Psoas muscle (tissue), 8 donors: Measurements from ENCODE around the gene TMEM185B. TPM values are rescaled to one million over a fixed set of nuclear protein-coding genes. Genes with fewer than 3 reads are reported as not detected.

ENCODE experiments used
- ATAC-seq, 4 donors: fragments of 200-7000 bp; cut with Tn5 transposase; one replicate each; pipeline ENCODE4 v1.9.1; 2020; ENCODE audit warnings: moderate library complexity in 3 of 4, mild to moderate bottlenecking in 2 of 4
- DNase-seq, 2 donors: peaks; one replicate each; pipeline ENCODE4 v3.0.0-alpha.2; 2020
- H3K27ac ChIP-seq: fragments of 200-600 bp; one replicate; pipeline ENCODE4 v1.8.0; 2022
- H3K27me3 ChIP-seq, 3 donors: fragments of 200-600 bp in 1 of 3; one replicate each; pipeline versions ENCODE4 v1.6.1 to v1.8.0; 2013 to 2022; ENCODE audit warnings: low read length in 2 of 3, mild to moderate bottlenecking in 2 of 3, moderate library complexity in 1 of 3; ENCODE audit not compliant: insufficient read depth in 3 of 3
- H3K36me3 ChIP-seq, 2 donors: fragments of 200-600 bp in 1 of 2; one replicate each; pipeline versions ENCODE4 v1.6.1 to v1.8.0; 2013 to 2022; ENCODE audit warnings: low read depth in 1 of 2, mild to moderate bottlenecking in 1 of 2, moderate library complexity in 1 of 2; ENCODE audit not compliant: insufficient read depth in 1 of 2
- H3K4me1 ChIP-seq: fragments of 200-600 bp; one replicate; pipeline ENCODE4 v1.8.0; 2022
- H3K4me3 ChIP-seq: fragments of 200-600 bp; one replicate; pipeline ENCODE4 v1.8.0; 2022; ENCODE audit warnings: mild to moderate bottlenecking
- H3K9me3 ChIP-seq: fragments of 200-600 bp; one replicate; pipeline ENCODE4 v1.8.0; 2022
- CTCF ChIP-seq: fragments of 200-600 bp; IDR thresholded peaks from one replicate; pipeline ENCODE4 v1.8.0; 2022; ENCODE audit warnings: antibody characterized with exemption
- WGBS, 3 donors: extraction: QIAGEN DNeasy Blood & Tissue Kit; methylation state at CpG; one replicate each; pipeline versions ENCODE4 v1.1.6 to v1.1.7; 2013; 5-methylcytosine and 5-hydroxymethylcytosine counted together
- intact Hi-C, 2 donors: fragments of 100-400 bp; cut with DNase I; formaldehyde crosslinking; loops; one replicate each; pipeline versions ENCODE4 v1.11.0 to v1.14.2; 2022
- polyA plus RNA-seq, 3 donors: library from polyadenylated mRNA; stranded (reverse); fragments of 200-250 nt; gene quantifications; one replicate each; pipeline ENCODE4 v1.2.3, GENCODE V29; 2013
- total RNA-seq, 4 donors: library from RNA; stranded (reverse); fragmentation: NEBNext Ultra II Directional in 2 of 4; extraction: Animal tissue kit (Norgen Biotek cat#: 25700) in 2 of 4; gene quantifications; one replicate each; pipeline versions ENCODE4 v1.2.1 to v1.2.4, GENCODE V29; 2021 to 2023
- donor health status: healthy with polysubstance abuse.
- donor health status: DM: no; HTN: no; CAD: no; lungs with moderate emphysema.
- donor health status: Bipolar disorder and iron deficiency.
- donor health status: healthy.
- donor health status: DM: yes; HTN: yes; CAD: no.
- donor health status: DM: no; HTN: no; CAD: no.
- donor health status: DM: no; HTN: no; CAD: no.
- donor health status: DM: yes; HTN: yes; CAD: no.

Gene TMEM185B
- total and polyA plus RNA-seq, 7 donors = 10.4 to 28.1 (median 15.3) TPM

- ATAC-seq (no peak), DNase-seq (no peak)
These were observed 5.3 kb upstream of the TMEM185B start for GRCh38 chr2:120228503-120228902.

GRCh38 chr2:120227111-120227991 is 4.2 kb upstream of the TMEM185B start:
- Histone ChIP-seq H3K27ac (no peak overlapping the region), H3K27me3 (no peaks in the 10 kb centered on the region), H3K36me3 (no peaks in the 10 kb centered on the region), H3K4me3 (no peak overlapping the region), H3K9me3 (no peaks in the 10 kb centered on the region), H3K4me1 (peaks cover 15% of the 10 kb centered on the region)
- 78 to 81% (median 80%) methylated on average over 16 of the region's 16 CpGs for WGBS, 3 donors
- no peak for ATAC-seq
- intact Hi-C loops = no loop called here
- no peak for DNase-seq
- TF ChIP-seq CTCF = no peak

More at GRCh38 chr2:120228503-120228902, 5.3 kb upstream of the TMEM185B start:
- no peak overlapping the region for H3K27ac ChIP-seq
- H3K4me3 ChIP-seq = no peak overlapping the region
- H3K27me3 ChIP-seq = no peaks in the 10 kb centered on the region
- WGBS, 3 donors = 58 to 77% (median 63%) methylated on average over 5 of the region's 5 CpGs
- peaks cover 23% of the 10 kb centered on the region for H3K4me1 ChIP-seq
- no peak for TF ChIP-seq CTCF
- intact Hi-C loops = no loop called here
- H3K9me3 ChIP-seq = no peaks in the 10 kb centered on the region
- no peaks in the 10 kb centered on the region for H3K36me3 ChIP-seq

GRCh38 chr2:120226316-120226715 is 3.1 kb upstream of the TMEM185B start:
- no peak for ATAC-seq
- intact Hi-C loops = no loop called here
- no peak overlapping the region for H3K27ac ChIP-seq
- H3K27me3 ChIP-seq = no peaks in the 10 kb centered on the region
- 85 to 91% (median 88%) methylated on average over 9 of the region's 9 CpGs for WGBS, 3 donors
- no peaks in the 10 kb centered on the region for H3K9me3 ChIP-seq
- H3K4me3 ChIP-seq = no peak overlapping the region
- peaks cover 11% of the 10 kb centered on the region for H3K4me1 ChIP-seq
- H3K36me3 ChIP-seq = no peaks in the 10 kb centered on the region
- TF ChIP-seq CTCF = no peak
- peak in 1 of 2 donors; percentile 16 for DNase-seq

GRCh38 chr2:120225549-120226065 is 2.4 kb upstream of the TMEM185B start:
- 90 to 92% (median 90%) methylated on average over 9 of the region's 9 CpGs for WGBS, 3 donors
- no peaks in the 10 kb centered on the region for H3K27me3 ChIP-seq
- no peaks in the 10 kb centered on the region for H3K9me3 ChIP-seq
- peaks cover 16% of the 10 kb centered on the region for H3K4me1 ChIP-seq
- H3K36me3 ChIP-seq = no peaks in the 10 kb centered on the region
- ATAC-seq (no peak), DNase-seq (peak in 1 of 2 donors; percentile 24)
- no peak overlapping the region for H3K4me3 ChIP-seq
- intact Hi-C loops = no loop called here
- TF ChIP-seq CTCF = no peak
- H3K27ac ChIP-seq = no peak overlapping the region
